Vagina (tissue), 2 donors: ENCODE results near the gene GLT1D1. TPM values are rescaled to one million over a fixed set of nuclear protein-coding genes. Genes with fewer than 3 reads are reported as not detected.

Experiments used
- DNase-seq, 2 donors: peaks; one replicate each; pipeline ENCODE4 v3.0.0-alpha.2; 2017; ENCODE audit errors: extremely low spot score in 2 of 2
- H3K27ac ChIP-seq: fragments of 200-600 bp; sonication (generic); one replicate; pipeline ENCODE4 v1.5.1; 2019
- H3K27me3 ChIP-seq: fragments of 200-600 bp; sonication (generic); one replicate; pipeline ENCODE4 v1.5.1; 2019
- H3K36me3 ChIP-seq, 2 donors: fragments of 200-600 bp; sonication (generic); one replicate each; pipeline ENCODE4 v1.5.1; 2017 to 2019
- H3K4me1 ChIP-seq: fragments of 200-600 bp; sonication (generic); one replicate; pipeline ENCODE4 v1.5.1; 2019
- H3K4me3 ChIP-seq, 2 donors: fragments of 200-600 bp; sonication (generic); 1 replicate in 1 of 2; 2 replicates in 1 of 2; pipeline ENCODE4 v1.5.1; 2016 to 2019
- H3K9me3 ChIP-seq: fragments of 200-600 bp; sonication (generic); one replicate; pipeline ENCODE4 v1.5.1; 2019
- POLR2A ChIP-seq, 2 donors: fragments of 450-650 bp; IDR thresholded peaks; one replicate each; pipeline ENCODE4 v1.6.1; 2017; ENCODE audit warnings: antibody characterized with exemption in 2 of 2, mild to moderate bottlenecking in 2 of 2, moderate library complexity in 2 of 2
- POLR2AphosphoS5 ChIP-seq, 2 donors: sonication (generic); formaldehyde crosslinking; IDR thresholded peaks; one replicate each; pipeline ENCODE4 v1.9.0; 2017; ENCODE audit warnings: antibody characterized with exemption in 2 of 2, mild to moderate bottlenecking in 2 of 2, low read depth in 1 of 2; ENCODE audit not compliant: insufficient read depth in 1 of 2
- intact Hi-C: fragments of 100-400 bp; cut with DNase I; formaldehyde crosslinking; loops from one replicate; pipeline ENCODE4 v1.15.1; 2023
- total RNA-seq: library from RNA; depleted of rRNA; stranded (reverse); fragments of >200 nt; gene quantifications from one replicate; pipeline ENCODE4 v1.2.3, GENCODE V29; 2016
- TF ChIP-seq, protein P1 (sequence below), 3 experiments: fragments of 450-650 bp in 2 of 3; fragments of 200-600 bp in 1 of 3; sonication (generic) in 1 of 3; IDR thresholded peaks; one replicate each; pipeline ENCODE4 v1.5.1; 2017 to 2019; ENCODE audit warnings: antibody characterized with exemption in 3 of 3, mild to moderate bottlenecking in 2 of 3, moderate library complexity in 2 of 3

GLT1D1 gene
- total RNA-seq, 1 donor from 2014 or later: 0.74 TPM

DNA sequence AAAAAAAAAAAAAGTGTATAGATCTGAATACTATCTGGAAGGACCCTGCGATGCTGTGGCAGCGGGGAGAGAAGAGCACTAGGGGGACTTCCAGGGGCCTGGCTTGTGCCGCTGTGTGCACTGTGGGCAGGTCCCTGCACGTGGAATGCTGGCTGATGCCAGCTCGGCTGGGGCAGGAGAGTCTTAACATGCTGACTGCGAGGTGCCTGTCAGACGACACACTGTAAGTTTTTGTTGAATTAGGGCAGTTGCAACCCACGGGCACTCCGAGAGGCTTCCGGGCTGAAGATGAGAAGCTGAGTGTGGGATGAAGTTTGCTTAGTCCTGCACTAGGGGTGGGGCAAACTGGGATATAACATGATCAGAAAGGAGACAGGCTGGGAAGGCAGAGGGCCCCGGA is 10.7 kb downstream of the GLT1D1 start:
- H3K9me3 ChIP-seq: no peaks in the 10 kb centered on the region
- TF ChIP-seq, protein P1, sequence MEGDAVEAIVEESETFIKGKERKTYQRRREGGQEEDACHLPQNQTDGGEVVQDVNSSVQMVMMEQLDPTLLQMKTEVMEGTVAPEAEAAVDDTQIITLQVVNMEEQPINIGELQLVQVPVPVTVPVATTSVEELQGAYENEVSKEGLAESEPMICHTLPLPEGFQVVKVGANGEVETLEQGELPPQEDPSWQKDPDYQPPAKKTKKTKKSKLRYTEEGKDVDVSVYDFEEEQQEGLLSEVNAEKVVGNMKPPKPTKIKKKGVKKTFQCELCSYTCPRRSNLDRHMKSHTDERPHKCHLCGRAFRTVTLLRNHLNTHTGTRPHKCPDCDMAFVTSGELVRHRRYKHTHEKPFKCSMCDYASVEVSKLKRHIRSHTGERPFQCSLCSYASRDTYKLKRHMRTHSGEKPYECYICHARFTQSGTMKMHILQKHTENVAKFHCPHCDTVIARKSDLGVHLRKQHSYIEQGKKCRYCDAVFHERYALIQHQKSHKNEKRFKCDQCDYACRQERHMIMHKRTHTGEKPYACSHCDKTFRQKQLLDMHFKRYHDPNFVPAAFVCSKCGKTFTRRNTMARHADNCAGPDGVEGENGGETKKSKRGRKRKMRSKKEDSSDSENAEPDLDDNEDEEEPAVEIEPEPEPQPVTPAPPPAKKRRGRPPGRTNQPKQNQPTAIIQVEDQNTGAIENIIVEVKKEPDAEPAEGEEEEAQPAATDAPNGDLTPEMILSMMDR (IDR thresholded peaks at IDR 0.05): no peak
- TF ChIP-seq POLR2A (IDR thresholded peaks at IDR 0.05) (no peak), POLR2AphosphoS5 (IDR thresholded peaks at IDR 0.05; ENCODE audit: insufficient read depth in 1 of 2, low read depth in 1 of 2) (no peak)

DNA sequence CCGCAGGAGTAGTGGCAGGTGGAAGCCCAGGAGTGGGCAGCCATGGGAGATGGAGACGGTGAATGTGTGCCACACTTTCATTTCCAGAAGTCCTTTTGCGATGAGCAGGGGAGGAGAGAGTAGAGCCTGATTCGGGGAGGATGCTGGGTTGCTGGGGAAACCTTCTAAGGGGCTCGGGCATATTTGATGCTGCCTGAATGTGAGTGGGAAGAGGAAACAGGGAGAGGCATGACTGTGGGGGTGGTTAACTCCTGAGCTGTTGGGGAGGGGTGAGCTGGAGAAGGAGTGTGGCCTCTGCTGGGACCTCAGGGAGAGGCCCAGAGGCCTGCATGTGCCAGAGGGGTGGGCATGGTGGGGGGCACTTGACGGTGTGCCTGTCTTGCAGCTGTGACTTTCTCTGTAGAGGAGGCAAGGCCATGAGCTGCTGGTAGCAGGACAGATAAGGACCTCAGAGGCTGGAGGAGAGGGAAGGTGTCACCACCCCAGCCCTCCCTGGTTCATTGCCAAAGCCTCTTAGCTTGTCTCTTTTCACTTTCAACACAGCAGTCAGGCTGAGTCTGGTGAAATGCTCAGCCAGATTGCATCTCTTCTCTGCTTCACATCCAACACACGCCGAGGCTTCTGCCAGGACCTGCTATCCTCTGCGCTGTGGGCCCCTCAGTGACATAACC is 11.4 kb downstream of the GLT1D1 start:
- H3K27ac ChIP-seq: no peak overlapping the region
- H3K27me3 ChIP-seq: no peaks in the 10 kb centered on the region

More for the DNA sequence above, 10.7 kb downstream of the GLT1D1 start:
- H3K4me1 ChIP-seq: no peaks in the 10 kb centered on the region
- intact Hi-C loops: no loop called here
- H3K36me3 ChIP-seq: no peaks in the 10 kb centered on the region
- DNase-seq: no peak
- H3K27me3 ChIP-seq: no peaks in the 10 kb centered on the region
- H3K27ac ChIP-seq: no peak overlapping the region
- H3K4me3 ChIP-seq: no peak overlapping the region

DNA sequence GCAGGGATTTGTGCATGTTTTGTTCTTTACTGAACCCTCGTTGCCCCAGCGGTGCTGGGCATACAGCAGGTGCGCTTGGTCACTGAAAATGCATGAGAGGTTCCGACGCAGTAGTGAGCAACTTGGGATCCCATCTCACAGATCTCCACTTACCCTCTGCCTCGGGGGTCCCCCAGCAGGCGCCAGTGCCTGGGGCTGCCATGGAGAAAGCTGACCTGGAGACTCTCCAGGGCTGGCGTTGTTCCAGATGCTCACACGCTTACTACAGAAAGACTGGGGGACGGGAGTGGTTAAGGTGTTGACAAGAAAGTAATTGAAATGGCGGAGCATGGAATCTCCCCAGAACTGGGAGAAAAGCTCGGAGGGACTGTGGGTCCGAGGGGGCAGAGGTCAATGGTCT is 14.2 kb downstream of the GLT1D1 start:
- Histone ChIP-seq H3K9me3 (no peaks in the 10 kb centered on the region), H3K4me3 (no peak overlapping the region), H3K36me3 (no peaks in the 10 kb centered on the region), H3K4me1 (no peaks in the 10 kb centered on the region), H3K27me3 (no peaks in the 10 kb centered on the region), H3K27ac (no peak overlapping the region)
- no peak for DNase-seq
- TF ChIP-seq POLR2A (IDR thresholded peaks at IDR 0.05) (no peak), POLR2AphosphoS5 (IDR thresholded peaks at IDR 0.05; ENCODE audit: insufficient read depth in 1 of 2, low read depth in 1 of 2) (no peak)
- TF ChIP-seq, protein P1 (IDR thresholded peaks at IDR 0.05): no peak
- intact Hi-C loops: no loop called here

More for the DNA sequence above, 11.4 kb downstream of the GLT1D1 start:
- Histone ChIP-seq H3K4me3 (no peak overlapping the region), H3K4me1 (no peaks in the 10 kb centered on the region), H3K36me3 (no peaks in the 10 kb centered on the region), H3K9me3 (no peaks in the 10 kb centered on the region)
- intact Hi-C loops: no loop called here
- TF ChIP-seq POLR2A (IDR thresholded peaks at IDR 0.05) (no peak), POLR2AphosphoS5 (IDR thresholded peaks at IDR 0.05; ENCODE audit: insufficient read depth in 1 of 2, low read depth in 1 of 2) (no peak)
- TF ChIP-seq, protein P1 (IDR thresholded peaks at IDR 0.05): no peak
- DNase-seq: no peak

DNA sequence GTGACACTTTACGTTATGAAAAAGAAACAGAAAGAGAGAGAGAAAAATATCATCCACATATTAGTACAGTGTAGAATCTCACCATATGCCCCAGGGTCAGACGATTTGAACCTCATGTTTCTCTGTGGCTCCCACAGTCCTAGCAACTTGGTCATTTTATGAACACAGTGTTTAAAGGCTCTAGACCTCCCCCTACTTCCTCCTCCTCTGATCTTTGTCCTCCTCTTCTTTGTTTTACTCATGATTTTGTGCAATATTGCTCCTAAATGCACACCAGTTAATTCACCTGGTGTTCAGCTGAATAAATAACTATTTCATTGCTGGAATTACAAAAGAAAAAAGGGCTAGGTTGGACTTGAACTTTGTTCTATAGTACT is 18.2 kb downstream of the GLT1D1 start:
- no peak overlapping the region for H3K4me3 ChIP-seq
- no peaks in the 10 kb centered on the region for H3K27me3 ChIP-seq
- intact Hi-C loops: no loop called here
- TF ChIP-seq POLR2A (IDR thresholded peaks at IDR 0.05) (no peak), POLR2AphosphoS5 (IDR thresholded peaks at IDR 0.05; ENCODE audit: insufficient read depth in 1 of 2, low read depth in 1 of 2) (no peak)
- TF ChIP-seq, protein P1 (IDR thresholded peaks at IDR 0.05): no peak
- no peak for DNase-seq
- no peaks in the 10 kb centered on the region for H3K36me3 ChIP-seq
- H3K9me3 ChIP-seq: peaks cover 3% of the 10 kb centered on the region
- H3K4me1 ChIP-seq: no peaks in the 10 kb centered on the region
- H3K27ac ChIP-seq: no peak overlapping the region

DNA sequence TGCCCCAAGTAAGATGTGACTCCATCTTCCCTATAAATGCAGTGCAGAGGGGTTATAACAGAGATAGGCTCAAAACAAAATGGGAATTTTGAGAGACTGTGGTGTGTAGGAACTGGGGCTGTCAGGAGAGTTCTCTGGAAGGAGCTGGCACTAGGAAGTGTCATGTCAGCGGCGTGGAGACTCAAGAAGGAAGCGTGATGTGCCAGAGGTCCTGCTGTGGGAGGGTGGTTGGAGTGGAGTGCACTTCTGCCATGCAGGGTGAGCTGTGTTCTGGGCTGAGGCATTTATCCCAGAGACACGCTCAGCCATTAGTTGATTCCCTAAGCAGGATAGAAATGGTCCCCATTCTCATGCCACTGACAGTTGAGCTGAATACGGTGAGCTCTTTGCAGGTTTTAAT is 19.0 kb downstream of the GLT1D1 start:
- H3K27ac ChIP-seq: no peak overlapping the region
- H3K9me3 ChIP-seq: peaks cover 11% of the 10 kb centered on the region
- H3K36me3 ChIP-seq: no peaks in the 10 kb centered on the region
- no peak overlapping the region for H3K4me3 ChIP-seq
- no peaks in the 10 kb centered on the region for H3K4me1 ChIP-seq
- no peaks in the 10 kb centered on the region for H3K27me3 ChIP-seq
- no peak for DNase-seq
- TF ChIP-seq POLR2A (IDR thresholded peaks at IDR 0.05) (no peak), POLR2AphosphoS5 (IDR thresholded peaks at IDR 0.05; ENCODE audit: insufficient read depth in 1 of 2, low read depth in 1 of 2) (no peak)
- TF ChIP-seq, protein P1 (IDR thresholded peaks at IDR 0.05): no peak
- intact Hi-C loops: no loop called here
